ENCODE results near the gene ENTHD1.

The ENTHD1 gene

DNA sequence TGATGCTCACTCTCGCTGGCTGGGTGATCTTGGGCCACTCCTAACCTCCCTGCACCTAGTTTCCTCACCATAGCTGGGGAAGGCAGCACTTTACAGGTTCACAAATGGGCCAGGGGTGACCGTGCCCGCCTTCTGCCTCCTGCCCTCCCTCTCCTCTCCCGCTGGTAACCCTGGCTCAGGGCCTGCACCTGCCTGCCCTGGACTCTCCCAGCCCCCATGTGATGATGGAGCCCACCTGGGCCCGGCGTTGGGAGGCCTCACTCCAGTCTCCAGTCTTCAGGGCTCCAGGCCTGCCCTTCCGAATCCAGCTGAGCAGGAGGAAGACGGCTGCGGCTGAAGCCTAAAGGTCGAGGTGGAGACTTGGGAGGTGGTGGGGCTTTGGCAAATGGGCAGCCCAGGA lies 170.1 kb downstream of the ENTHD1 start:
- no peak for DNase-seq (ENCODE audit: insufficient read length)
- FAIRE-seq, result no peak
- TF ChIP-seq POLR2A (IDR thresholded peaks at IDR 0.05; ENCODE audit: low read depth, low read length) (no peak), POLR2AphosphoS5 (IDR thresholded peaks at IDR 0.05; ENCODE audit: low read depth, low read length) (no peak), TAF1 (IDR thresholded peaks at IDR 0.05; ENCODE audit: borderline replicate concordance, low read depth, low read length) (no peak)

GRCh38 chr22:39722501-39722900 lies 171.1 kb downstream of the ENTHD1 start:
- no peak for FAIRE-seq
- TF ChIP-seq POLR2AphosphoS5 (IDR thresholded peaks at IDR 0.05; ENCODE audit: low read depth, low read length), result no peak
- no peak for TF ChIP-seq TAF1 (IDR thresholded peaks at IDR 0.05; ENCODE audit: borderline replicate concordance, low read depth, low read length)
- no peak for TF ChIP-seq POLR2A (IDR thresholded peaks at IDR 0.05; ENCODE audit: low read depth, low read length)
- DNase-seq (ENCODE audit: insufficient read length), result no peak

- DNase-seq (ENCODE audit: insufficient read length) (no peak), FAIRE-seq (no peak)
- no peak for TF ChIP-seq POLR2A (IDR thresholded peaks at IDR 0.05; ENCODE audit: low read depth, low read length)
- no peak for TF ChIP-seq TAF1 (IDR thresholded peaks at IDR 0.05; ENCODE audit: borderline replicate concordance, low read depth, low read length)
- no peak for TF ChIP-seq POLR2AphosphoS5 (IDR thresholded peaks at IDR 0.05; ENCODE audit: low read depth, low read length)
Observed at GRCh38 chr22:39722032-39722325, 171.6 kb downstream of the ENTHD1 start.

GRCh38 chr22:39721206-39722031 lies 172.1 kb downstream of the ENTHD1 start:
- DNase-seq (ENCODE audit: insufficient read length) (no peak), FAIRE-seq (no peak)
- TF ChIP-seq POLR2A (IDR thresholded peaks at IDR 0.05; ENCODE audit: low read depth, low read length) (no peak), TAF1 (IDR thresholded peaks at IDR 0.05; ENCODE audit: borderline replicate concordance, low read depth, low read length) (no peak), POLR2AphosphoS5 (IDR thresholded peaks at IDR 0.05; ENCODE audit: low read depth, low read length) (no peak)

- TF ChIP-seq POLR2A (IDR thresholded peaks at IDR 0.05; ENCODE audit: low read depth, low read length) (no peak), POLR2AphosphoS5 (IDR thresholded peaks at IDR 0.05; ENCODE audit: low read depth, low read length) (no peak), TAF1 (IDR thresholded peaks at IDR 0.05; ENCODE audit: borderline replicate concordance, low read depth, low read length) (no peak)
- FAIRE-seq (no peak), DNase-seq (ENCODE audit: insufficient read length) (no peak)
Observed at GRCh38 chr22:39719559-39720450, 173.8 kb downstream of the ENTHD1 start.

- TF ChIP-seq POLR2AphosphoS5 (IDR thresholded peaks at IDR 0.05; ENCODE audit: low read depth, low read length) (no peak), POLR2A (IDR thresholded peaks at IDR 0.05; ENCODE audit: low read depth, low read length) (no peak), TAF1 (IDR thresholded peaks at IDR 0.05; ENCODE audit: borderline replicate concordance, low read depth, low read length) (no peak)
- no peak for FAIRE-seq
- no peak for DNase-seq (ENCODE audit: insufficient read length)
Observed at GRCh38 chr22:39718921-39719475, 174.6 kb downstream of the ENTHD1 start.

DNA sequence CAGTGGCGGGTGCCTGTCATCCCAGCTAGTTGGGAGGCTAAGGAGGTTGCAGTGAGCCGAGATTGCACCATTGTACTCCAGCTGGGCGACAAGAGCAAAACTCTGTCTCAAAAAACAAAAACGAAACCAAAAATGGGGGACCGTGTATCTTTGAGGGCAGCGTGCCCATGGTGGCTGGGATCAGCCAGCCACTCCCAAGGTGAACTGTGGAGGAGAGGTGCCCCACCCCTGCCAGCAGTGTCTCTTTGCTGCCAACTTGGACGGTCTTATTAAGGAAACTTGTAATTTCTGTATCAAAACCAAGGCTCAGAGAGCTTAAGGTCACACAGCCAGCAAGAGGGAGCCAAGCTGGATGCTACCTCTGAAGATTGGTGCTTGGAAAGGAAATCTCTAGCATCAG lies 175.4 kb downstream of the ENTHD1 start:
- no peak for DNase-seq (ENCODE audit: insufficient read length)
- FAIRE-seq, result no peak
- TF ChIP-seq POLR2A (IDR thresholded peaks at IDR 0.05; ENCODE audit: low read depth, low read length) (no peak), POLR2AphosphoS5 (IDR thresholded peaks at IDR 0.05; ENCODE audit: low read depth, low read length) (no peak), TAF1 (IDR thresholded peaks at IDR 0.05; ENCODE audit: borderline replicate concordance, low read depth, low read length) (no peak)

GRCh38 chr22:39717099-39717498 lies 176.5 kb downstream of the ENTHD1 start:
- FAIRE-seq, result no peak
- TF ChIP-seq POLR2A (IDR thresholded peaks at IDR 0.05; ENCODE audit: low read depth, low read length) (no peak), TAF1 (IDR thresholded peaks at IDR 0.05; ENCODE audit: borderline replicate concordance, low read depth, low read length) (no peak), POLR2AphosphoS5 (IDR thresholded peaks at IDR 0.05; ENCODE audit: low read depth, low read length) (no peak)
- no peak for DNase-seq (ENCODE audit: insufficient read length)

- TF ChIP-seq POLR2AphosphoS5 (IDR thresholded peaks at IDR 0.05; ENCODE audit: low read depth, low read length) (no peak), TAF1 (IDR thresholded peaks at IDR 0.05; ENCODE audit: borderline replicate concordance, low read depth, low read length) (no peak), POLR2A (IDR thresholded peaks at IDR 0.05; ENCODE audit: low read depth, low read length) (no peak)
- FAIRE-seq (no peak), DNase-seq (ENCODE audit: insufficient read length) (no peak)
Observed at GRCh38 chr22:39716534-39716933, 177.0 kb downstream of the ENTHD1 start.

DNA sequence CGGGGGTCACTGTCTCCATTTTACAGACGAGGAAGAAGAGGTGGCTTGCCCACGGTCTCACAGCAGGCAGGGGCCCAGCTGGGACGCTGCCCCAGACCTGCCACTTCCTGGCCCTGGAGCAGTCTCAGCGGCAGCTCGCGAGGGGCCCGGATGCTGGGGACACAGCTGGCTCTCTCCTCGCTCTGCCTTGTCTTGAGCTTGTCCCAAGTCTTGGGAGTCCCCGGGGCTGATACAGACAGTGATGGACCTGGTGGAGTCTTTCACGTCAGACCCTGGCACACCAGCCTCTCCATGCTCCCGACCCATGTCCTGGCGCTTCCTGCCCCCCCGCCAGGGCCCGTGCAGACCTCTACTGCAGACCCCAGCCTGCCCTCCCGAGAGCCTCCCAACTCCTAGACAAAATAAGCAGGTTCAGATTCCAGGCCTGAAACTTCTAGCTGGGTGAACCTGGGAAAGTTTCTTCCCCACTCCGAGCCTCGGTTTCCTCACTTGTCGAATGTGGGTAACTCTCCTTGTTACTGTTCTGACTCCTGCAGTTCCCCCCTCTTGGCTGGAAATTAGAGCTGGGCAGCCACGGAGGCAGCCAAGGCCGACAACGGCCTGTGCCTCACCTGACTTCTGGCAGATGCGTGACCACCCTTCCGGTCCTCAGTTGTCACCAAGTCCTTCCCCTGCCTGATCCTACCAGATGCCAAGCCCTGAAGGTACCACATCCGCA lies 177.6 kb downstream of the ENTHD1 start:
- TF ChIP-seq POLR2A (IDR thresholded peaks at IDR 0.05; ENCODE audit: low read depth, low read length) (no peak), TAF1 (IDR thresholded peaks at IDR 0.05; ENCODE audit: borderline replicate concordance, low read depth, low read length) (no peak), POLR2AphosphoS5 (IDR thresholded peaks at IDR 0.05; ENCODE audit: low read depth, low read length) (no peak)
- no peak for DNase-seq (ENCODE audit: insufficient read length)
- no peak for FAIRE-seq

DNA sequence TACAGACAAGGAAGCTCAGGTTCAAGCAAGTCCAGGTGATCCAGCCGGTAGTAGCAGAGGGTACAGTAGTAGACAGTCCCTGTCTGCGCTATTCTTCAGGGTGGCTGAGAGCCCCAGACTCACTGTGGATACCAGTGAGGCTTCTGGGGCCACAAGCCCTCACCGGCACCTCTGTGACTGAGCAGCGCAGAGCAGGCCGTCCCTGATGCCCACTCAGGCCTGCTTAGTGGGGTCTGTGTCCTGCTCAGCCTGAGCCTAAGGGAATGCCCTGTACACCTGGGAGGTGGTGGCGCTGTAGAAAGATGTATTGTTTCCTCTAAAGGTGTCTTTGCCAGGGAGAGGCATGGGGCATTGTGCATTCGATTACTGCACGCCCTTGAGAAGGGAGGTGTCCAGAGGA lies 179.2 kb downstream of the ENTHD1 start:
- TF ChIP-seq POLR2AphosphoS5 (IDR thresholded peaks at IDR 0.05; ENCODE audit: low read depth, low read length) (no peak), TAF1 (IDR thresholded peaks at IDR 0.05; ENCODE audit: borderline replicate concordance, low read depth, low read length) (no peak), POLR2A (IDR thresholded peaks at IDR 0.05; ENCODE audit: low read depth, low read length) (no peak)
- DNase-seq (ENCODE audit: insufficient read length) (no peak), FAIRE-seq (no peak)
